DMS79 treated with DMSO at 0.1 percent for 48 hours (cell line): Measurements from ENCODE around the gene KIAA1755.

Experiments
- DNase-seq: peaks from one replicate; lab custom pipeline; 2025; lab: John Stamatoyannopoulos, UW

Gene KIAA1755

GRCh38 chr20:38165089-38165965, 95.2 kb downstream of the KIAA1755 start, which contains the start of gene TGM2:
Gene TGM2, minus strand, starts transcription at chr20:38165270. Its CDS starts 72 bp downstream, at chr20:38165198.
- DNase-seq = no peak

- DNase-seq = no peak
Measured at GRCh38 chr20:38164624-38165088, 95.9 kb downstream of the KIAA1755 start.

GRCh38 chr20:38164069-38164468, 96.5 kb downstream of the KIAA1755 start:
- DNase-seq = no peak

GRCh38 chr20:38162878-38163875, 97.4 kb downstream of the KIAA1755 start:
- DNase-seq = no peak

DNA sequence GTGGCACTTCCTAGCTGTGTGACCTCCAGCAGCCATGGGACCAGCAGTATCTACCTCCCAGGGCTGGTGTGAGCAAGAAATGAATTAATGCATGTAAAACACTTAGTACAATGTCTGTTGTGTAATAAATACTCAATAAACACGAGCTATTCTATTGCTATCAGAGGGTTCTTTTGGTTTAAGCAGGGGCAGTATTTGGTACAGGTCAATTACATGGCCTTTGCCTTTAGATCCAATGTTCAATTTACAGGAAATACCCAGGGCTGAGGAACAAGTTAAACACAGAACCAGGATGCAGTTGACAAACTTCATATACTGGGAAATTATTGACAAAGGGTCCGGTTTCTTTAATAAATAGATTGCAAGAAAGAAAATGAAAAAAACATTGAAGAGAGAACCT, 98.4 kb downstream of the KIAA1755 start:
- DNase-seq = no peak

GRCh38 chr20:38161412-38161774, 99.1 kb downstream of the KIAA1755 start:
- DNase-seq = no peak
